Measurements from ENCODE around the gene ACBD6.

Gene ACBD6

GRCh38 chr1:180311011-180311730, 191.2 kb downstream of the ACBD6 start:
- ATAC-seq (ENCODE audit: low read depth) (no peak), DNase-seq (ENCODE audit: low spot score) (no peak)
- H3K27ac ChIP-seq (ENCODE audit: poor library complexity, severe bottlenecking), result no peak overlapping the region
- H3K36me3 ChIP-seq (ENCODE audit: low read depth), result peaks cover 23% of the 10 kb centered on the region
- H3K4me1 ChIP-seq (ENCODE audit: insufficient read depth, poor library complexity, severe bottlenecking), result no peaks in the 10 kb centered on the region
- no peak overlapping the region for H3K4me3 ChIP-seq (ENCODE audit: severe bottlenecking)
- H3K27me3 ChIP-seq (ENCODE audit: insufficient read depth, poor library complexity, severe bottlenecking), result no peaks in the 10 kb centered on the region
- H3K9me3 ChIP-seq (ENCODE audit: severe bottlenecking), result no peaks in the 10 kb centered on the region
- TF ChIP-seq CTCF (IDR thresholded peaks at IDR 0.05; ENCODE audit: poor library complexity, severe bottlenecking), result no peak

DNA sequence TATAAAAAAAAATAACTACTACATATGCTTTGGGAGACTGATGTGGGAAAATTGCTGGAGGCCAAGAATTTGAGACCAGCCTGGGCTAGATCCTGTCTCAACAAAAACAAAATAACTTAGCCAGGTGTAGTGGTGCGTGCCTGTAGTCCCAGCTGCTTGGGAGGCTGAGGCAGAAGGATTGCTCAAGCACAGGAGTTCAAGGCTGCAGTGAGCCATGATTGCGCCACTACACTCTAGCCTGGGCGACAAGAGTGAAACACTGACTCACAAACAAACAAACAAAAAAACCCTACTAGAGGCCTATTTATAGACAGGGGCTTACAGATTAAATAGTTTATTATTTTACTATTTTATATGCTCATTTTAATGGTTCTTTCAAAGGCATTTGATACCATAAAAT, 192.3 kb downstream of the ACBD6 start:
- no peak overlapping the region for H3K4me3 ChIP-seq (ENCODE audit: severe bottlenecking)
- DNase-seq (ENCODE audit: low spot score), result no peak
- H3K9me3 ChIP-seq (ENCODE audit: severe bottlenecking), result no peaks in the 10 kb centered on the region
- TF ChIP-seq CTCF (IDR thresholded peaks at IDR 0.05; ENCODE audit: poor library complexity, severe bottlenecking), result no peak
- no peak overlapping the region for H3K27ac ChIP-seq (ENCODE audit: poor library complexity, severe bottlenecking)
- H3K27me3 ChIP-seq (ENCODE audit: insufficient read depth, poor library complexity, severe bottlenecking), result no peaks in the 10 kb centered on the region
- peaks cover 23% of the 10 kb centered on the region for H3K36me3 ChIP-seq (ENCODE audit: low read depth)
- peak; percentile 23; the same call in 1 of the 3 replicates for ATAC-seq (ENCODE audit: low read depth)
- no peaks in the 10 kb centered on the region for H3K4me1 ChIP-seq (ENCODE audit: insufficient read depth, poor library complexity, severe bottlenecking)

DNA sequence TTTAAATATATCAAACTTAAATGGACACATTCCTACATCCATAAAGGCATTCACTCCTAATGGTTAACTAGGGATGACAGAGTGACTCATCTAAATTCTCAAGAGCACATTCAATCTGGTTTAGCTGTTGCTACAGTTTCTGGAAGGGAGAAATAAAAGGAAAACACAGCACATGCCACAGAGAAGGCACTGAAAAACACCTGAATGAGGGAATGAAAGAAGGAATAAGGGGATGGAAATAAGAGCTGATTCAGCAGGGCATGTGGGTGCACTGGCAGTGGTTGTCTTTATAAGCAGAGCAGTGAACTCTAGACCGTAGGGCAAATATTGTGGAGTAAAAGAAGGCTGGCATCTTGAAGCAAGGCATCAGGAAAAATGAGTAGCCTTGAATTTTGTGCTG, 193.0 kb downstream of the ACBD6 start:
- H3K27ac ChIP-seq (ENCODE audit: poor library complexity, severe bottlenecking), result no peak overlapping the region
- DNase-seq (ENCODE audit: low spot score) (no peak), ATAC-seq (ENCODE audit: low read depth) (peak; percentile 61)
- no peak for TF ChIP-seq CTCF (IDR thresholded peaks at IDR 0.05; ENCODE audit: poor library complexity, severe bottlenecking)
- H3K36me3 ChIP-seq (ENCODE audit: low read depth), result peaks cover 23% of the 10 kb centered on the region
- no peak overlapping the region for H3K4me3 ChIP-seq (ENCODE audit: severe bottlenecking)
- no peaks in the 10 kb centered on the region for H3K9me3 ChIP-seq (ENCODE audit: severe bottlenecking)
- H3K27me3 ChIP-seq (ENCODE audit: insufficient read depth, poor library complexity, severe bottlenecking), result no peaks in the 10 kb centered on the region
- H3K4me1 ChIP-seq (ENCODE audit: insufficient read depth, poor library complexity, severe bottlenecking), result no peaks in the 10 kb centered on the region

DNA sequence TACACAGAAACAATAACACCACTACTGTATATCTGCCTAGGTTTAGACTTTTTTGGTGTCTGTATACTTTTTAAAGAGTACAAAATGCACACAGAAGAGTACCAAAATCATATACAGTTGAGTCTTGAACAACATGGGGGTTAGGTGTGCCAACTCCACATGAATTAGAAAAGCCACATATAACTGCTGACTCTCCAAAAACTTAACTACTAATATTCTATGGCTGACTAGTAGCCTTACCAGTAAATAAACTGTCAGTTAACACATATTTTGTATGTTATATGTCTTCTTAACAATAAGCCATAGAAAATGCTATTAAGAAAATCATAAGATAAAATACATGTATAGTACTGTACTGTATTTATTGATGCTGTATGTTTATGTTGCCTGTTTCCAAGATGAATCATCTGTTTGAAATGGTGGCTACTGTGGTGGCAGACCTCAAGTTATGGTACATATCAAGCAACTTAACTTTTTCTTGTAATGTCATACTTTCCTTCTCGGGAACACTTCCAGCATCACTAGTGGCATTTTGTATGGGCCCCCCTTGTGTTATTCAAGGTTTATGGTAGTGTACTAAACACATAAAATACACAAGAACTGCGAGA, 201.1 kb downstream of the ACBD6 start:
- no peak for ATAC-seq (ENCODE audit: low read depth)
- Histone ChIP-seq H3K9me3 (ENCODE audit: severe bottlenecking) (no peaks in the 10 kb centered on the region), H3K27me3 (ENCODE audit: insufficient read depth, poor library complexity, severe bottlenecking) (no peaks in the 10 kb centered on the region), H3K36me3 (ENCODE audit: low read depth) (no peaks in the 10 kb centered on the region), H3K4me1 (ENCODE audit: insufficient read depth, poor library complexity, severe bottlenecking) (no peaks in the 10 kb centered on the region), H3K27ac (ENCODE audit: poor library complexity, severe bottlenecking) (no peak overlapping the region), H3K4me3 (ENCODE audit: severe bottlenecking) (no peak overlapping the region)
- no peak for DNase-seq (ENCODE audit: low spot score)
- no peak for TF ChIP-seq CTCF (IDR thresholded peaks at IDR 0.05; ENCODE audit: poor library complexity, severe bottlenecking)

Data from RWPE2 (cell line).